Gastroesophageal sphincter (tissue), 3 donors: ENCODE measurements around the gene CCDC60.

ENCODE experiments used
- POLR2AphosphoS5 ChIP-seq: sonication (generic); formaldehyde crosslinking; IDR thresholded peaks from one replicate; pipeline ENCODE4 v1.6.1; 2017; ENCODE audit warnings: antibody characterized with exemption
- TF ChIP-seq, protein P1 (sequence below), 4 experiments: fragments of 200-600 bp in 2 of 4; fragments of 450-650 bp in 2 of 4; sonication (generic) in 1 of 4; IDR thresholded peaks; one replicate each; pipeline ENCODE4 v1.5.1; 2017 to 2019; ENCODE audit warnings: antibody characterized with exemption in 4 of 4, mild to moderate bottlenecking in 2 of 4, moderate library complexity in 2 of 4

DNA sequence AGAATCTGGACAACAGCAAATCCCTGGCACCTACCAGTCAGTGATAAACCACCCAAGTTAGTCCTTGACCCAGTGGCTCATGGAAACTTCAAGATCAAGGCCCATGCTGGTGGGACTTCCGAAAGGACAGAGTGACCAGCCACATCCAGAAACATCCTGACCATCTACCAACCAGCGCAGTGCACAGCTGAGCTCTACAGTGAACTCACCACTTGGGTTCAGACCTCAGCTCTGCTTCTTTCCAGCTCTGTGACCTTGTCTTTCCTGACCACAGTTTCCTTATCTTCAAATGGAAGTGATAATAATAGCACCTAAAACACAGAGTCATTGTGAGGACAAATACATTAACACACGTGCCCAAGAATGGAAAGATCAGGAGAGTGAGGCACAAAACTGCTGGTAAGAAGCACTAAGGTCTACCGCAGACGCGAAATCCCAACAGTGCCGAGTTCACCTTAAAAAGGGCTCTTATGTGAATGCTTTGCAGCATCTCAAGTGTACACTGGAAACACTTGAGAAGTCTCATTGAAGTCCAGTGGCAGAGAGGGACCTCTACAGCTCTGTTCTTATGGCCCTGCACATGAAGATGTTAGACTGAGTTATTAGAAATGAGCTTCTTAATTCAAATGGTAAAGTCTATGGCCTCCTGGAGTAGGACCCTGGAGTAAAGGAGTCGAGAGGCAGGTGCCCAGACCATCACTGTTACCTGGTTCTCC lies 128.8 kb downstream of the CCDC60 start:
- TF ChIP-seq, protein P1, sequence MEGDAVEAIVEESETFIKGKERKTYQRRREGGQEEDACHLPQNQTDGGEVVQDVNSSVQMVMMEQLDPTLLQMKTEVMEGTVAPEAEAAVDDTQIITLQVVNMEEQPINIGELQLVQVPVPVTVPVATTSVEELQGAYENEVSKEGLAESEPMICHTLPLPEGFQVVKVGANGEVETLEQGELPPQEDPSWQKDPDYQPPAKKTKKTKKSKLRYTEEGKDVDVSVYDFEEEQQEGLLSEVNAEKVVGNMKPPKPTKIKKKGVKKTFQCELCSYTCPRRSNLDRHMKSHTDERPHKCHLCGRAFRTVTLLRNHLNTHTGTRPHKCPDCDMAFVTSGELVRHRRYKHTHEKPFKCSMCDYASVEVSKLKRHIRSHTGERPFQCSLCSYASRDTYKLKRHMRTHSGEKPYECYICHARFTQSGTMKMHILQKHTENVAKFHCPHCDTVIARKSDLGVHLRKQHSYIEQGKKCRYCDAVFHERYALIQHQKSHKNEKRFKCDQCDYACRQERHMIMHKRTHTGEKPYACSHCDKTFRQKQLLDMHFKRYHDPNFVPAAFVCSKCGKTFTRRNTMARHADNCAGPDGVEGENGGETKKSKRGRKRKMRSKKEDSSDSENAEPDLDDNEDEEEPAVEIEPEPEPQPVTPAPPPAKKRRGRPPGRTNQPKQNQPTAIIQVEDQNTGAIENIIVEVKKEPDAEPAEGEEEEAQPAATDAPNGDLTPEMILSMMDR (IDR thresholded peaks at IDR 0.05) = no peak
- no peak for TF ChIP-seq POLR2AphosphoS5
